HG03139 (cell line): ENCODE measurements around the gene EDN1.
"Not testable (repeated sequence)": the region's sequence is repeated elsewhere in the genome, so short reads cannot be mapped to it uniquely, and the experiment has no call there.

Source experiments
- ATAC-seq: cut with Tn5 transposase; IDR thresholded peaks from one replicate; pipeline ENCODE4 v1.9.1; 2021; ENCODE audit not compliant: unreplicated experiment

Gene EDN1

DNA sequence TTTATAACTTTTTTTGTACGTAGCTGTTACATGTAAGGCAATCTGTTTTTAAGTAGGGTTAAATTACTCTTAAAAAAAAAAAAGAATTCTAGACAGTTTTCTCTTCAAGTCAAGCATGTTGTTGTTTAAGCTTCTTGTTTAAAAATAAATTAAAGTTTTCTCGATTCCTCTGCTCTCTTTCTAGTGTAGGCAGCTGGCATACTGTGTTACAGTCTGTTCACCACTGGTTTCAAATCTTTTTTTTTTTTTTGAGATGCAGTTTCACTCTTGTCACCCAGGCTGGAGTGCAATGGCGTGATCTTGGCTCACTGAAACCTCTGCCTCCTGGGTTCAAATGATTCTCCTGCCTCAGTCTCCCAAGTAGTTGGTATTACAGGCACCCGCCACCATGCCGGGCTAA lies 29.9 kb downstream of the EDN1 start:
- not testable (repeated sequence) for ATAC-seq

DNA sequence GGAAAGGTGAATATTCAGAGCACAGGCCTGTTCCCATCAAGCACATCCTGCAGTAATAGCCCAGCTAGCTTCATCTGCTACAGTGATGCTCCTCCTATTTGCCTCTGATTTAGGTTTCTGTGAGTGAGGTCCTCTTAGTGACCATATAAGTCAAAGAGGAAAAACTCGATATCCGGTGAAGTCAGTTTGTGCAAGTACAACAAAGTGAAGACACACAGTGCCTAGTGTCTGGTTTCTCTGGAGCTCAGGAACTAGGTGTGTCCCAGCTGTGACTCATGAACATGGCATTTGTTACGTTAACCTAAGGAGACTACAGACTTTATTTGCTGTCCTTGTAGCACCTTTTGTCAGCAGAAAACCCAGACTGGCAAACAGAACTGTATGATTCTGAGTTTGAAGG lies 33.9 kb downstream of the EDN1 start:
- no peak for ATAC-seq

DNA sequence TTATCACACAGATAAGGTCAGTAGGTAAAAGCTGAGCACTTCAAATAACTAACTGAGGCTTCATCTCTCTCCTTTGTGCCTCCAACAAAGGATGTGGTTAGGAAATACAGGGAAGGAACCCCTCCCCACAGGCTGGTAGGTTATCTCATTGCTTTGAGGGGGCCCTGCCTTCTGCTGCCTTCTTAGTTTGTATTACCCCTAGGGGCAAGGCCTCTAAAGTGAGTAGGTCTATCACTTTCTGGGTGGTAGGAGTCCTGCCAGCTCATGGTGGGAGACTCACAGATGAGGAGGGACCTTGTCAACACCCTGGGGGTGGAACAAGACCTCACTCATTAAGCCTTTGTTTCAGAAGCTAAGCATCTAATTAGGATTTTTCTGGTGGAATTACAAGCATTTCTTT lies 34.6 kb downstream of the EDN1 start:
- no peak for ATAC-seq

DNA sequence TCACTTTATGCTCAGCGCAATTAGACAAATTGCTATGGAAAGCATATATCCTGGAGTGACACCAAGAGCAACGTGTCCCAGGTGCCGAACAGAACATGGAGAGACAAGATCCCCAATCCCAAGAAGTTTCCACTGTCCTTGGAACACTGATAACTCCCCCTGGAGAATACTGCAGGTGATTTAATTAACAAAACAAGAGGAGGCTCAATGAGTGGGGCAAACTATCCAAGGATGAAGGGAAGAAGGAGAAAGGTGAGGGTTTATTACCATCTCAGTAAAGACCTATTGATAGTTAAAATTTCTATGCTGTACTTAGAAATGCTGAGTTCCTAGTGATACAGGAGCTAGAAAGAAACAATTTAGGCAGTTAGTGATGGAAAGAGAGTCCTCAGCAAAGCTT lies 35.7 kb downstream of the EDN1 start:
- no peak for ATAC-seq

DNA sequence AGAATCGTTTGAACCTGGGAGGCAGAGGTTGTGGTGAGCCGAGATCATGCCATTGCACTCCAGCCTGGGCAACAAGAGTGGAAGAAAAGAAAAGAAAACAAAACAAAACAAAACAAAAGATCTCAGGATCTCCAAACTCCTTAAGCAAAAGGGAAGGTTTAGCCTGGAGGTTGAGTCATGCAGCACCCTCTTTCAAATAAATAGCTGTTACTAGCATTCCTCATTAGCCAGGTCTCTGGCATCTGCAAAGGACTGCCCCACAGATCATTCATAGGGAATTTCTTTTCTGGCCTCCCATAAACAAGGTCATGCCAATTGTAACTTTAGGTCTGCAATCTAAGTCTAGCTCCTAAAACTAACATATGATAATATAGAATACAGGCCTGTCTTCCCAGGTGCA lies 37.2 kb downstream of the EDN1 start:
- ATAC-seq, result no peak

DNA sequence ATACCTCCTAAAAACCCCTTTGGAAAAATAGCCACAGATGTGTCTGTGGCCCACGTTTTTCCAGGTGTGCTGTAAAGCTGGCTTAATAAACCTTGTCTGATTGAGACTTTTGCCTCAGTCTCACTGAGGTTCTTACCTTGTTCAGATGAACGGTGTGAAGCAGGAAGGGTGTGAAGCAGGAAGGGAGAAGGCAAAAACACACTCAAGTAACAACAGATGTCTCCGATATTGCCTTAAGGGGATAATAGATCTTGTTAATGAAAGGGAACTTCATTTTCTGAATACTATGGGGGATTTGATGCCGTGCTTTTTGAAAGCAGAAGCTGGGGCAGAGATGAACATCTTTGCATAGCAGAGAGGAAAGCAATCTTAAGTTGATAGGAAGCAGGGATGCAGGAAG lies 37.8 kb downstream of the EDN1 start:
- ATAC-seq, result no peak

DNA sequence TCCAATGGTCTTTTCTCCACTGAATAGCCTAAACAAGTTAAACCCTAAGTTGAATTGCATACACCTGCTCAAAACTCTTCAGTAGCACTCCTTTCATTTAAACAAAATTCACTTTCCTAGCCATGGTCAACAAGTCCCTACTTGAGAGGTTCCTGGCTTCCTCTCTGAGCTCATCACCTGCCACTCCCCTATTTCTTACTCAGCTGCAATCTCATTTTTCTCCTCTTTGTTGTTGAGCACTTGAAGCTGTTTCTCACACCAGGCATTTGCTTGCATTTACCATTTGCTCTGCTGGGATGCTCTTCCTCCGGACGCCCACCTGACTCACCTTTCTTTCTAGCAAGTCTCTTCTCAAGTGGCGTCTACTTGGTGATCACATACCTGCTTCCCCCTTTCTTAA lies 38.5 kb downstream of the EDN1 start:
- ATAC-seq, result no peak

DNA sequence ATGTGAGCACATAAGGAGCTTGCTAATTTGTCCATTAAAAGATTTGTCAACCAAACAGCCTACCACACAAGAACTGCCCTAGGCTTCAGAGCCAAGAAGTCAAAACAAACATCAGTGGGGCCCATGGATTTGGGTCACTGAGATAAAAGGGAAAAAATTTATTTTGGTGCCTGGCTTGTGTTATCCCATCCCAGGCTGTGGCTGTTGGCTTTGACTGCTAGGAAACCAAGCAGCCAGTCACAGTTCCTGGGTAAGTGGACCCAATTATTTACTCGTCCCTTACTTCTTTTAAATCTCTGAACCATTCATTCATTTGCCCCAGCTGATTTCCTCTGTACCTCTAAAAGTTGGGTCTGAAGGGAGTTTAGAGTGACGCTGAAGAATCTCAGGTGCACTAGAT lies 41.3 kb downstream of the EDN1 start:
- ATAC-seq, result no peak

DNA sequence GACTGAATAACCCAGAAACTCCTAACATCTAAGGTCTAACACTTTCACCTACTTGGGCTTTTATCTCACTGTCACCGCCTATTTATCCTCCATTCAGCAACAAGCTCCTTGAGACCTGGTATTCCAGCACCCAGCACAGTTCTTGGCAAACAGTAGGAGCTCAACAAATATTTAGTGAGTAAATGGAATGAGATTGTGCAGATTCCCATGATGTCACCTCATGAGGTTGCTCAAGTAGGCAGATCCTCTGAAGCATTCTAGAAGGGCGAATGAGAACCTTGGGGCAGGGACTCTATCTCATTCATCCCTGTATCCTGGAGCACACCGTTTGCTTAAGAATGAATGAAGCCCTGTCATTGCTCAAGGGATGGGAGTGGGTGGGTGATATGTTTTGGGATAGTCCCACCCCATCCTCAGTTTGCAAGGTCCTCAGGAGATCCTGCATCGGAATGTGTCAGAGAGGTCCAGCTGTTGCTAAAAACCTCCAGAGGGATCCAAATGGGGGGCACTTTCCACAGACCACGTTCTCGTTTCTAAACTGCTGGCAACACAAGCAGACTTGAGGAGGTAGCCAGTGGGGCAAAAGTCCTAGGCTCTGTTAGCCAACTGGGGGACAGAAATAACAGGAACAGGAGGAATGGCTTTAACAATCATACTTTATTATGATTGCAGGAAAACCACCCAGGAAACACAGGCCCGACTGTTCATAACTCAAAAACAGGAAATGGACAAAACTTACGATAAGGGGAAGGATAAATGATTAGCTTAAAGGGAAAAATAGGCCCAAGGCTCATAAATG lies 42.0 kb downstream of the EDN1 start:
- no peak for ATAC-seq

DNA sequence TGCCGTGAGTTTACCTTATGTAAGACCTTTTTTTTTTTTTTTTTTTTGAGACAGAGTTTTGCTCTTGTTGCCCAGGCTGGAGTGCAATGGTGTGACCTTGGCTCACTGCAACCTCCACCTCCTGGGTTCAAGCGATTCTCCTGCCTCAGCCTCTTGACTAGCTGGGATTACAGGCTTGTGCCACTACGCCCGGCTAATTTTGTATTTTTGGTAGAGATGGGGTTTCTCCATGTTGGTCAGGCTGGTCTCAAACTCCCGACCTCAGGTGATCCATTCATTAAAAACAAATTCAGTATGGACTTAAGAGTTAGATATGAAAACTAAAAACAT lies 42.6 kb downstream of the EDN1 start:
- not testable (repeated sequence) for ATAC-seq

DNA sequence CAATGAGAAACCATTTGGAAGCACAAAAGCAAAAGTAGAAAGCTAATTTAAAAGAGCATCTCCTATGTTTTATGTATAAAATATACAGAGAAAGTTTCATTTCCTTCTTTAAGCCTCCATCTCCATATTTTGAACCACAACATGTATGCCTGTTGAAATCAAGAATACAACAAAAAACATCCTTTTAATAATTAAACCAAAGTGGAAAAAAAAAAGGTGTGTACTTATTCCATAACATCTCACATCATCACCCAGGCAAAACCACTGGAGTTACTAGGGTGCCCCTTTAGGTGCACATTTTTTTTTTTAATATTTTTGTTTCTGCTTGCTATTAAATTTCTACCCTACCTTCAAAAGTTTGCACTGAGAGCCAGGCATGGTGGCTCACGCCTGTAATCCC lies 43.0 kb downstream of the EDN1 start:
- ATAC-seq, result no peak

DNA sequence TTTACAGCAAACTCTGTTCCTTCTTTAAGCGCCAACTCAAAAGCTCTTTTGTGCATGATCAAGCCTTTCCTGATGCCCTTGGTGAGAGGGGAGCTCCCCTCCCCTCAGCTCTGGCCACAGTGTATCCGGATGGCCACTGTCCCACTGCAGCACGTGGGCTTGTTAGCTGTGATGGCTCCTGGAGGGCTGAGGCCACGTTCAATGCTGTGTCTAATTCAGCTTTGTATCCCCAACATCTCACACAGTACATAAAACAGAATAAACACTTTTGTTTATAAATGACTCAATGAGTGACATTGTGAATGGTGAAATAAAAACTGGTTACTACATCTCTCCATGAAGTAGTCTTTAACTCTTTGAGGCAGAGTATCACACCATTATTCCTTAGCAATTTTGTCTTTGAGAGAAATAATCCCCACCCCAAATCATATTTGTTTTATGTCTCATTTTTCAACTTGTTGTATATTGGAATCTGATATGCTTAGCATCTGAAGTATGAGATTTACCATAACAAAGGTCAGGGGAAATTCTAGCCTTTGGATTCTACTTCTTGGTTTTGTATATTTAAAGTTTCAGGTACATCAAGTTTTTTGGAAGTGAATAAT lies 44.5 kb downstream of the EDN1 start:
- ATAC-seq, result no peak

DNA sequence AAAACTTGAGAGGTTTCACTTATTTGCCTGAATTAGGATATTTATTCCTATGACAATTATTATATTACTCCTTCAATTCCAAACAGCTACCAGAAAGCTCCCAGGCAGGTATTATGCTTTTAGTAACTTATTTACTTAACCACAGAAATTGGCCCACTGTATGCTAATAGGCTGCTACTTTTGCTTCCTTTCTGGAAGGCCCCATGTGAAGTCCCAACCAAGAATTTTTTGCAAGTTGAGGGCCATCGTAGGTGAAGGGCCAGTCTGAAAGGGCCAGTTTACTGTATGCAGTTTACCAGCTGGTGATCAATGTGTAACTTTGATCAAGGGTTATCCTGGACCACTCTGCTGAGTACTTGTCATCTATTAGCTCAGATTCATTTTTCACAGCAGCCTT lies 45.0 kb downstream of the EDN1 start:
- no peak for ATAC-seq

DNA sequence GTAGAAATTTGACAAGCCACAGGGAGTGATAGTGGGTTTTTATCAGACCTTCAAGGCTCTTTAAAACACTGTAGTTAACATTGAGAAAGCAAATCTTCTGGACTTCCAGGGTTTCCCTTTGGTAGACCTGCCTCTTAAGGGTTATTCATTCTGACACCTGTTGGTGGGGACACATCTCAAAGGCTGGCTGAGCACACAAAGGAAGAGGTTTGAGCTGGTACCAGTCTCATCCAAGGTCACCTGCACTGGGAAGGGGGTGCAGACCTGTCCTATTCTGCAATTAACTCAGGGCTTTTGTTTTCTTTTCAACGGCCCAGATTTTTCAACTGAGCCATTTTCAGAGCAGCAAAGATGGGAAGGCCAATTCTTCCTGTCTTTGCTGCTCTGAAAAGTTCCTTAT lies 45.6 kb downstream of the EDN1 start:
- ATAC-seq, result no peak

DNA sequence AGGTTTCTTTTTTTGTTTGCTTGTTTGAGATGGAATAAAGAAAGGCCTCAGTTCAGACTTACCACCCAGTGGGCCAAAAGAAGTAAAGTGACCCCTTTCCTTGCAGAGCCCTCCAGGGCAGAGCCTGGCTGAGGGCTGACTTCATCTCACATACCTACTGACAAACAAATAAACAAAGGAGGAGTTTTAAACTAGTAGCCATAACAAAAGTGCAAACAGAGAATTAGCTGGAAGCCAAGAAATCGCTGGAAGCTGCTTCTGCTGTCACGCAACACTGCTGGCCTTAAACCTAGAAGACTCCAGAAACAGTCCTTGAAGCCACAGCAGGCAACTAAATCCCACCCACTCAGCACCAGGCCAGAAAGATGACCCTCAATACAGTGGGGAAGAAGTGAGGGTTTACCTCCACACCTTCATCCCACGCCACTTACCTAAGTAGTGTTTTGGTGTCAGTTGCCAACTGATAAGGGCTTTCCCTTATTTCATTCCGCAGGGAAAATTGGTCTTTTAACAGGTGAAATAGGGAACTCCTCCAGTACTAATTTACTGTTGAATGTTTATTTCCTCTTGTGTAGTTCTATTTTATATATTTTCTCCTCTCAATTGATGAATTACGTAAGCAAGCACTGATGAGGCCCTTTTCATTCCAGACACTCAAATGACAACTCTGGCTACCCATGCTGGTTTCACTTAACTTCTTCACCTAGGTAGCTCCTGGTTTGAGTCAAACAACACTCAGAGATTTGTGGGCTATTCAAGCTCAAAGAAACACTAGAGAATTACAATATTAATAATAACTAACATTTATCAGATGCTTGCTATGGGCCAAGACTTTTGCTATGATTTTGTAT lies 46.2 kb downstream of the EDN1 start:
- no peak for ATAC-seq

DNA sequence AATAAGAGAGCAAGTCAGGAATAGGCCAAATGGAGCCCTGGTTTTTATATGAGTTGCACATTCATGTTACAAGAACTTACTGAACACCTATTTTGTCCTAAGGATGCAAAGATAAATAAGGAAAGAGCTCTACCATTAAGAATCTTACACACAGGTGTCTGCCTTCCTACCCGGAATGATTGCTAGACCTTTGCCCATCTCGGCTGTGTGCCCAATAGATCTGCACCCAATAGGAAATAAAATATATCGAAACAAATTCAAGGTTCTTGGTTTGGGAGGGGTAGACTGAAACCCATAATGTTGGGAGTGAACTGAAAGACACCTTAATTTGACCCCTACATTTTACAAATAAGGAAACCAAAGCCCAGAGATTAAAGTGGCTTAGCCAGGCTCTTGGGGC lies 48.9 kb downstream of the EDN1 start:
- no peak for ATAC-seq

DNA sequence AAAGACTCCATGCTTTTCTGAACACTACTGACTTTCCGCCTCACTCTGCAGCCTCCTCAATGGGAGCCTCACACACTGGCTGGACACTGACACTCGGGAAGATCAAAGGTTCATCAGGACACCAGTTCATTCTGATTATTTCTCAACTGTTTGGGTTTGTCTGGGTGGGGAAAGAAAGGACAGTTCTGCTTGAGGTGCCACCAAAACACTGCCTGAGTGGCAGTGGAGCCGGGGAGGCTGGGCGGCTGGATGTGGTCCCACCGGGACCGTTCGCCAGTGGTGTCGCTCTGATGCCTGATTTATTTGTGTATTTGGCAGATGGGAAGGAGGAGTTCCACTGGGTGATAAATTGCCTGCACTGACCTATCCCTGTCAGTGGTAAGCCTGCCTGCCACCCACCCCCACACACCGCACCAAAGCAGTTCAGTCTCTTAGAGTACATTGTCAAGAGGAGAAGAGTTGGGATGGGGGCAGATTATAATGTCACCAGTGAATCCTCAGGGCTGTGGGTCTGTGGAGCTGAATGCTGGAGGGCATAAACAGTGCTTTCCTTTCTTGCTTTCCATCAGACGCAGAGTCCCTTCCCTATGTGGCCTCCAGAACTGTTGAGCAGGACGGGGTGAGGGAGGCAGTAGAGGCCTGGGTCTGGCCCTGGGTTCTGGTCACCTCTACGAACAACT lies 49.8 kb downstream of the EDN1 start:
- ATAC-seq, result no peak

DNA sequence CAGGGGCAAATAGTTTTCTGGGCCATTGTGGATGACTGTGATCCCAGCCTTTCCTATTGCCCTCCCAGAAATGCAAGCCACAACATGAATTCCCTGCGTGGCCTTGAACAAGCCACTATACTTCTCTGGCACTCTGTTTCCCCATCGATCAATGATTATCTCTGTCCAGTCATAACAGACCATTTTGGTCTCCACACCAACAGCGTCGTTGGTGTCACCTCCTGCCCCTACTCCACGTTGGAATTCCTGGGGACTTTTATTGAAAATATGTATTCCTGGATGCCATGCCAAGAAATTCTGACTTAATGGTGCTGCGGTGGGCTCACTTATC lies 50.3 kb downstream of the EDN1 start:
- no peak for ATAC-seq

DNA sequence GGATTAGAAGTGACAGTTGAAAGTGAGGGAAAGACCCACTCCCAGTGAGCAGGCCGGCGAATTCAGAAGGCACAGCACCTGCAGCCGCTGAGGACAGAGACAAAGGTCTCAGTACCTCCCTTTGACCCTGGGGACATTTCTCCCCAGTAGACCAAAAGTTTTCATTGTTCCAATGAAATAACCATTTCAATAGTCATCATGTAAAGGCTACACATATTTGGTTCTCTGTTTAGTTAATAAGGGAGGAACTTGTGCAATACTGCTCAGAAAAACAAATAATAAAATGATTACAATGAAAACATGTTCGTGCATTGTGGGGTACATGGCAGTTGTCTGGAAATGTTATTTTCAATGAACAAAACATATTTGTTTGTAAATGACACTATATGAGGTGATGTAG lies 52.5 kb downstream of the EDN1 start:
- no peak for ATAC-seq

DNA sequence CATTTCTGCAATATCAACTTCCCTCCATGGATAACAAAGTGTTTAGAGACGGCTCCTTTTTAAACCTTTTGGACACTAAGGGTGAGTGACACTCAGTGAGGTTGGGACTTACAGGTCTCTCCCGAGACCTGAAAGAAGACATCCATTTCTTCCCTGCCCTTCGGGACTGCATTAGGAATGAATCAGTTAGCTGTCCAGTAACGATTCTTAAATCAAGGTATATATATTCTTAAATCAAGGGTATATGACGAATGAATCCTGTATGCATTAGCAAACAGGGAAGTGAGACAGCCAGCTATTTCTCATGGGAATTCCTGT lies 52.9 kb downstream of the EDN1 start:
- no peak for ATAC-seq

DNA sequence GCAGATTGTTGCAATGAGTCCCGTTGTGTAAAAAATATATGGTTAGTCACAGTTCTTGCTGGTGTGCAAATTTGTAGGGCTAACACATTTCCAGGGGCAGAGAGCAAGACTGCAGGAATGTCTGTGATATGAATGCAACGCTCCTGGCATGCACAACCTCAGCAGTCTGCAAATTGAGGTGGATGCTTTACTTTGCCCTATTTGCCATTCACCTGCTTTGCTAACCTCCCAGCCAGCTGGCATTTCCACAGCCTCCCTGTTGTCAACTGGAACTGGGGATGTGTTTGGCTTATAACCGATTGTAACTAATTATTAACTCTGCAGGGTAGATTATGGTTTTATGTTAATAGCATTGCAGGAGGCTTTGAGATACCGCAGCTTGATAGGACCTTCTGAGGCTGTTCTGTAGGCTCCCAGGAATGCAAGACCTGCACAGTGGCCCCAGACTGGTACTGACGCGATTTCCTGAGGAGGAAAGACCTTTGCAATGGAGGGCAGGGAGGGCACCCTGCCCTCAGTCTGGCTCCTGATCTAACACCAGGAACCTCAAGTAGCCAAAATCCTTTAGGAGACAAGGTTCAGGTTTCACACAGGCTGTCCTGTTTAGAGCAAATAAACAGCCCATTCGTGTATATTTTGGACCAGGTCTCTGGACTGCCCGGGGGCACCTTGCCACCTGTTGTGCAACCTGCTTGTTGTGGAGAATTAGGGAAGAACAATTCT lies 53.4 kb downstream of the EDN1 start:
- no peak for ATAC-seq
